Neural progenitor cell (in vitro differentiated cells): ENCODE measurements around the gene EXOC4.

Experiments
- CTCF ChIP-seq: fragments of 200-600 bp; sonication (generic); IDR thresholded peaks from 2 replicates; pipeline ENCODE4 v1.5.1; 2017; ENCODE audit warnings: antibody characterized with exemption, mild to moderate bottlenecking
- EZH2 ChIP-seq: fragments of 200-600 bp; sonication (generic); IDR thresholded peaks from 2 replicates; pipeline ENCODE4 v1.6.1; 2017; ENCODE audit warnings: antibody characterized with exemption, mild to moderate bottlenecking, moderate library complexity

GRCh38 chr7:133778472-133778871 lies 525.6 kb downstream of the EXOC4 start:
- TF ChIP-seq EZH2 (no peak), CTCF (no peak)
